Fibroblast of mammary gland (primary cell): ENCODE data around the gene FAM131C.

Experiments used
- DNase-seq: peaks from one replicate; pipeline ENCODE4 v3.0.0-alpha.2; 2010; ENCODE audit warnings: low read depth
- H3K4me3 ChIP-seq: 2 replicates; pipeline ENCODE4 v1.5.1; 2011; ENCODE audit warnings: low read depth, mild to moderate bottlenecking, low read length, moderate library complexity; ENCODE audit not compliant: control insufficient read depth
- TF ChIP-seq, protein P1 (sequence below): conservative IDR thresholded peaks from 2 replicates; pipeline ENCODE4 v1.5.1; 2011; ENCODE audit warnings: low read depth, low read length, inconsistent platforms; ENCODE audit not compliant: control insufficient read depth, insufficient read depth

The FAM131C gene

DNA sequence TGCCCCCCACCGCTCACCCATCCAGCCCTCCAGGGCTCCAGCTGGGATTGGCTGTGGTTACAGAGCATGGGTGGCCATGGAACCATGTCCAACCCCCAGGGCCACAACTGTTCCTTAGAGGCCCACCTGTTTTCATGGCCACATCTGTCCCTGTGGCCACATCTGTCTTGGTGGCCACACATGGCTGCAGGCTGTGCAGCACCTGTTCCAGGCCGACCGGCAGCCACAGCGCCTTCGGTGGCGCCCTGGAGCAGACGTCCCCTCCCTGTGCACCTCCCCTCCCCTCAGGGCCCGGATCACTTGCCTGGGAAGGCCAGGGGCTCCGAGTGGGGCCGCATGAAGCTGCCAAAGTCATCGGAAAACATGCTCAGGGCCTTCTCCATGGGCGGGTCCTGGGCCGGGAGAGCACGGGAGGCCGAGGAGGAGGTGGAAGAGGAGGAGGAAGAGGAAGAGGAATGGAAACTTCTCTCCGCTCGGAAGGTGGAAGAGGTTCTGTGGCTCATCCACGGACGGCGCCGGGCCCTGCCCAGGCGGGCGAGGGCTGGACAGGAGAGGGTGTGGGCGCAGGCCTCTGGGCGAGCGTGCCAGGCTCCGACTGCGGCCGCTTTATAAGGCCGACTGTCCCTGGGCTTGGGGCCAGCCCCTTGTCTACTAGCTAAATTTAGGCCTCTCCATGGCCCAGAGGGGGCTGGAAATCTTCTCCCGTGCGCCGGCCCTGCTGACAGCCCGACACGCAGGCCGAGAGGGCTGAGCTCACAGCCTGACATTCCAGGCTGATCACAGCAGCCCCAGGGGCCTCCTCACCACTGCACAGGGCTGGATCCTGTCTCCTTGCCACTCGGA is 55.8 kb downstream of the FAM131C start, which contains the start of gene HSPB7:
Gene HSPB7, minus strand, starts transcription at position 583 of the 843 bp plus-strand sequence. Its CDS starts 80 bp downstream, at position 503.
- TF ChIP-seq, protein P1, sequence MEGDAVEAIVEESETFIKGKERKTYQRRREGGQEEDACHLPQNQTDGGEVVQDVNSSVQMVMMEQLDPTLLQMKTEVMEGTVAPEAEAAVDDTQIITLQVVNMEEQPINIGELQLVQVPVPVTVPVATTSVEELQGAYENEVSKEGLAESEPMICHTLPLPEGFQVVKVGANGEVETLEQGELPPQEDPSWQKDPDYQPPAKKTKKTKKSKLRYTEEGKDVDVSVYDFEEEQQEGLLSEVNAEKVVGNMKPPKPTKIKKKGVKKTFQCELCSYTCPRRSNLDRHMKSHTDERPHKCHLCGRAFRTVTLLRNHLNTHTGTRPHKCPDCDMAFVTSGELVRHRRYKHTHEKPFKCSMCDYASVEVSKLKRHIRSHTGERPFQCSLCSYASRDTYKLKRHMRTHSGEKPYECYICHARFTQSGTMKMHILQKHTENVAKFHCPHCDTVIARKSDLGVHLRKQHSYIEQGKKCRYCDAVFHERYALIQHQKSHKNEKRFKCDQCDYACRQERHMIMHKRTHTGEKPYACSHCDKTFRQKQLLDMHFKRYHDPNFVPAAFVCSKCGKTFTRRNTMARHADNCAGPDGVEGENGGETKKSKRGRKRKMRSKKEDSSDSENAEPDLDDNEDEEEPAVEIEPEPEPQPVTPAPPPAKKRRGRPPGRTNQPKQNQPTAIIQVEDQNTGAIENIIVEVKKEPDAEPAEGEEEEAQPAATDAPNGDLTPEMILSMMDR = no peak
- no peak within 1 kb of the TSS for H3K4me3 ChIP-seq
- DNase-seq = peak; percentile 76

GRCh38 chr1:16017076-16017460 is 56.4 kb downstream of the FAM131C start:
- no peak overlapping the region for H3K4me3 ChIP-seq
- TF ChIP-seq, protein P1 = no peak
- DNase-seq = no peak

- no peak for DNase-seq
- TF ChIP-seq, protein P1 = no peak
- no peak overlapping the region for H3K4me3 ChIP-seq
Observed at GRCh38 chr1:16015960-16016901, 57.2 kb downstream of the FAM131C start.

DNA sequence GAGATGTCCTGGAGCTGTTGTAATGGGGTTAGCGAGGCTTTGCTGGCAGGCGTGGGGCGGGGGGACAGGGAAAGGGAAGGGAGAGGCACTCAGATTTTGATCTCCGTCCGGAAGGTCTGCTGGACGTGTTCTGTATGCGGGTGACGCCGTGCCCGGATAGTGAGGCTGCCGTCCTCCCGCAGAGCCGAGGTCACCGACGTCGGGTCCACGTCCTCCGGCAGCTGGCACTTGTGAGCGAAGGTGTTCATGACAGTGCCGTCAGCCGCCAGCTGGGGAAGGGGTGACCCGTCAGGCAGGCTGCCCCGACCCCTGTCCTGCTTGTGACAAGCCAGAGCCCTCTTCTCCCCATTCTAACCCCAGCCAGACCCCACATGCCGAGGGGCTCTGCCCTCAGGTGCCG is 58.0 kb downstream of the FAM131C start:
- TF ChIP-seq, protein P1 = no peak
- no peak for DNase-seq
- no peak overlapping the region for H3K4me3 ChIP-seq

- no peak for DNase-seq
- TF ChIP-seq, protein P1 = no peak
- H3K4me3 ChIP-seq = no peak overlapping the region
Observed at GRCh38 chr1:16014509-16015482, 58.7 kb downstream of the FAM131C start.

GRCh38 chr1:16013908-16014258 is 59.6 kb downstream of the FAM131C start:
- no peak for DNase-seq
- no peak overlapping the region for H3K4me3 ChIP-seq
- TF ChIP-seq, protein P1 = no peak
